Body of pancreas (tissue), 4 donors: Measurements from ENCODE around the gene PKNOX2. TPM values are rescaled to one million over a fixed set of nuclear protein-coding genes. Genes with fewer than 3 reads are reported as not detected.

ENCODE experiments used
- ATAC-seq: fragments of 150-250 bp; one replicate; pipeline ENCODE4 v1.9.1; 2016
- DNase-seq, 4 donors: peaks; one replicate each; pipeline ENCODE4 v3.0.0-alpha.2; 2019
- H3K27ac ChIP-seq, 4 donors: fragments of 200-600 bp; sonication (generic); 1 replicate in 3 of 4; 2 replicates in 1 of 4; pipeline versions ENCODE4 v1.5.1 to v1.6.1; 2016 to 2019; ENCODE audit warnings: mild to moderate bottlenecking in 1 of 4, mixed read lengths in 1 of 4, moderate library complexity in 1 of 4
- H3K27me3 ChIP-seq, 2 donors: fragments of 200-600 bp; sonication (generic); one replicate each; pipeline ENCODE4 v1.6.0; 2016; ENCODE audit warnings: mild to moderate bottlenecking in 1 of 2
- H3K36me3 ChIP-seq, 2 donors: fragments of 200-600 bp; sonication (generic); replicated peaks in 1 of 2; 2 replicates each; pipeline ENCODE4 v1.5.1; 2016; ENCODE audit warnings: low read depth in 2 of 2; ENCODE audit not compliant: insufficient read depth in 1 of 2
- H3K4me1 ChIP-seq: fragments of 200-600 bp; sonication (generic); one replicate; pipeline ENCODE4 v1.6.0; 2016
- H3K4me3 ChIP-seq, 2 donors: fragments of 200-600 bp; sonication (generic); 1 replicate in 1 of 2; 2 replicates in 1 of 2; pipeline ENCODE4 v1.5.1; 2016 to 2019
- H3K9me3 ChIP-seq, 3 donors: fragments of 200-600 bp; sonication (generic); 1 replicate in 2 of 3; 2 replicates in 1 of 3; pipeline ENCODE4 v1.5.1; 2016
- CTCF ChIP-seq, 7 experiments: fragments of 450-650 bp in 4 of 7; fragments of 200-600 bp in 3 of 7; sonication (generic) in 3 of 7; IDR thresholded peaks; one replicate each; pipeline ENCODE4 v1.5.1; 2016 to 2019; ENCODE audit warnings: antibody characterized with exemption in 7 of 7
- POLR2A ChIP-seq, 3 donors: fragments of 450-650 bp; IDR thresholded peaks; one replicate each; pipeline ENCODE4 v1.6.1; 2016; ENCODE audit warnings: antibody characterized with exemption in 3 of 3, mild to moderate bottlenecking in 2 of 3
- WGBS, 2 donors: methylation state at CpG; one replicate each; pipeline ENCODE4 v1.1.5; 2017; 5-methylcytosine and 5-hydroxymethylcytosine counted together
- intact Hi-C: fragments of 100-400 bp; cut with DNase I; formaldehyde crosslinking; loops from one replicate; pipeline ENCODE4 v1.15.1; 2023
- total RNA-seq, 2 donors: library from RNA; depleted of rRNA; stranded (reverse); fragments of >200 nt; gene quantifications; one replicate each; pipeline ENCODE4 v1.1.0, GENCODE V29; 2016

PKNOX2 gene
- total RNA-seq, 2 donors from 2014 or later, result 4.2 to 4.9 TPM

- no peaks in the 10 kb centered on the region for H3K36me3 ChIP-seq
- H3K27me3 ChIP-seq, result no peaks in the 10 kb centered on the region
- no peaks in the 10 kb centered on the region for H3K9me3 ChIP-seq
- H3K27ac ChIP-seq, result no peak overlapping the region
- H3K4me3 ChIP-seq, result no peak overlapping the region
- TF ChIP-seq CTCF (IDR thresholded peaks at IDR 0.05) (no peak), POLR2A (IDR thresholded peaks at IDR 0.05) (no peak)
- ATAC-seq (no peak), DNase-seq (no peak)
- 81 to 86% methylated on average over 10 to 18 of the region's 18 CpGs for WGBS, 2 donors
- no peaks in the 10 kb centered on the region for H3K4me1 ChIP-seq
- intact Hi-C loops, result no loop called here
Observed at GRCh38 chr11:125429807-125430678, 265.5 kb downstream of the PKNOX2 start.

GRCh38 chr11:125431009-125431408 lies 266.5 kb downstream of the PKNOX2 start:
- no peaks in the 10 kb centered on the region for H3K9me3 ChIP-seq
- H3K27ac ChIP-seq, result no peak overlapping the region
- intact Hi-C loops, result no loop called here
- H3K4me3 ChIP-seq, result no peak overlapping the region
- no peak for ATAC-seq
- 82% methylated on average over 8 of the region's 8 CpGs for WGBS, 2 donors
- H3K4me1 ChIP-seq, result no peaks in the 10 kb centered on the region
- TF ChIP-seq POLR2A (IDR thresholded peaks at IDR 0.05) (no peak), CTCF (IDR thresholded peaks at IDR 0.05) (no peak)
- H3K27me3 ChIP-seq, result no peaks in the 10 kb centered on the region
- DNase-seq, result no peak
- H3K36me3 ChIP-seq, result no peaks in the 10 kb centered on the region

- Histone ChIP-seq H3K27me3 (no peaks in the 10 kb centered on the region), H3K4me3 (no peak overlapping the region), H3K9me3 (no peaks in the 10 kb centered on the region), H3K4me1 (no peaks in the 10 kb centered on the region), H3K27ac (no peak overlapping the region), H3K36me3 (no peaks in the 10 kb centered on the region)
- DNase-seq (no peak), ATAC-seq (no peak)
- no peak for TF ChIP-seq CTCF (IDR thresholded peaks at IDR 0.05)
- 68 to 76% methylated on average over 5 to 8 of the region's 8 CpGs for whole genome bisulfite sequencing, 2 donors
- intact Hi-C loops, result no loop called here
Observed at GRCh38 chr11:125431481-125431880, 266.9 kb downstream of the PKNOX2 start.

- Histone ChIP-seq H3K36me3 (no peaks in the 10 kb centered on the region), H3K9me3 (no peaks in the 10 kb centered on the region), H3K27ac (no peak overlapping the region), H3K4me1 (no peaks in the 10 kb centered on the region), H3K27me3 (no peaks in the 10 kb centered on the region), H3K4me3 (no peak overlapping the region)
- ATAC-seq (peak; percentile 62), DNase-seq (peak; percentile 27 to 53 (median 32))
- TF ChIP-seq POLR2A (IDR thresholded peaks at IDR 0.05) (no peak), CTCF (IDR thresholded peaks at IDR 0.05) (peak in 5 of 7 experiments; percentile 9 to 46 (median 34))
- 24 to 33% methylated on average over 10 to 11 of the region's 11 CpGs for WGBS, 2 donors
- intact Hi-C loops, result no loop called here
Observed at GRCh38 chr11:125433454-125434121, 269.0 kb downstream of the PKNOX2 start.
